Endothelial cell (in vitro differentiated cells): ENCODE results near the gene DHRS4L2. TPM values are rescaled to one million over a fixed set of nuclear protein-coding genes. Genes with fewer than 3 reads are reported as not detected.
"Not testable (repeated sequence)": the region's sequence is repeated elsewhere in the genome, so short reads cannot be mapped to it uniquely, and the experiment has no call there.

Experiments
- DNase-seq: peaks from one replicate; pipeline ENCODE4 v3.0.0; 2021; ENCODE audit warnings: low spot score
- H3K27ac Mint-ChIP-seq: one replicate; pipeline ENCODE4 v1.8.0; 2021; ENCODE audit warnings: mixed read lengths, inconsistent platforms; ENCODE audit not compliant: unreplicated experiment
- H3K27me3 Mint-ChIP-seq: one replicate; pipeline ENCODE4 v1.8.0; 2021; ENCODE audit warnings: mild to moderate bottlenecking, moderate library complexity, mixed read lengths, inconsistent platforms; ENCODE audit not compliant: unreplicated experiment
- H3K36me3 Mint-ChIP-seq: one replicate; pipeline ENCODE4 v1.8.0; 2021; ENCODE audit warnings: mild to moderate bottlenecking, low read depth, mixed read lengths, inconsistent platforms; ENCODE audit not compliant: unreplicated experiment
- H3K4me1 Mint-ChIP-seq: one replicate; pipeline ENCODE4 v1.8.0; 2021; ENCODE audit warnings: mild to moderate bottlenecking, mixed read lengths, inconsistent platforms; ENCODE audit not compliant: unreplicated experiment
- H3K4me3 Mint-ChIP-seq: one replicate; pipeline ENCODE4 v1.8.0; 2021; ENCODE audit warnings: mild to moderate bottlenecking, mixed read lengths, inconsistent platforms; ENCODE audit not compliant: unreplicated experiment
- H3K9me3 Mint-ChIP-seq: one replicate; pipeline ENCODE4 v1.8.0; 2021; ENCODE audit warnings: mixed read lengths, inconsistent platforms; ENCODE audit not compliant: unreplicated experiment
- total RNA-seq: library from RNA; stranded (reverse); fragmentation: NEBNext Ultra II Directional; extraction: Animal tissue kit (Norgen Biotek cat#: 25700); gene quantifications from one replicate; pipeline ENCODE4 v1.2.1, GENCODE V29; 2021; ENCODE audit not compliant: unreplicated experiment
- TF ChIP-seq, protein P1 (sequence below): fragments of 200-600 bp; sonication (generic); IDR thresholded peaks from one replicate; pipeline ENCODE4 v1.5.0; 2021; ENCODE audit warnings: antibody characterized with exemption; ENCODE audit not compliant: unreplicated experiment

The DHRS4L2 gene
- total RNA-seq, 1 donor from 2014 or later: 19.2 TPM

DNA sequence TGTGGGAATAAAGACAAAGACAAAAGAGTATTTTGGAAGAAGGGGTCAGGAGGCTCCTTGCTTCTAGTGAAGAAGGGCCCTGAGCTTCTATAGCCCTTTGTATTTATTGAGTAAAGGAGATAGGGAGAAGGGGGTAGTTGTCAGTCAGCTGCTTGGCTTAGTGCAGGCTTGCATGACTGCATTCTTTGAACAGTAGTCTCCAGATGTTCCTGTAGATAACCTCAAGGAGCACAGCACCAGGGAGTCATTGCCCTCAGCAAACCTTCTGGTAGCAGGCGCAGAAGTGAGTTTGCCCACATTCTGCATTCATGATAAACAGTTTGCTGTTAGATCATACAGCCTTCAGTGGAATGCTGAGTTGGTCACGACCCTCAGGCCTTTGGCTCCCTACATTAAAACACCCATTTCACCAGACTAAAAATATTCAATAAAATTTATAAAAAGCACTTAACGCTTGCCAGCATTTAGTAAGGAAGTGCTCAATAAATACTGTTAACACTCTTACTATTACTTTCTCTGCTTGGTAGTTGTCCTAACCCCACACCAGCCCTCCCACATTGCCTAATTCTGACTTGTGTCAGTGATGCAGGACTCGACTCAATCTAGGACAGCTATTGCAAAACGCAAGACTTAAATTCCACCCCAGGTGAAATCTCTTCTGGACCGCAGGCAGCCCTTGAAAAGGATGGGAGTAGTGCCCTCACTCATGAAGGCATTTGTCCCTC is 38.2 kb upstream of the DHRS4L2 start:
- Mint-ChIP-seq H3K27me3 (peaks cover 14% of the 10 kb centered on the region), H3K4me1 (peaks cover 16% of the 10 kb centered on the region), H3K4me3 (no peak overlapping the region), H3K27ac (no peak overlapping the region), H3K9me3 (no peaks in the 10 kb centered on the region), H3K36me3 (peaks cover 3% of the 10 kb centered on the region)
- TF ChIP-seq, protein P1, sequence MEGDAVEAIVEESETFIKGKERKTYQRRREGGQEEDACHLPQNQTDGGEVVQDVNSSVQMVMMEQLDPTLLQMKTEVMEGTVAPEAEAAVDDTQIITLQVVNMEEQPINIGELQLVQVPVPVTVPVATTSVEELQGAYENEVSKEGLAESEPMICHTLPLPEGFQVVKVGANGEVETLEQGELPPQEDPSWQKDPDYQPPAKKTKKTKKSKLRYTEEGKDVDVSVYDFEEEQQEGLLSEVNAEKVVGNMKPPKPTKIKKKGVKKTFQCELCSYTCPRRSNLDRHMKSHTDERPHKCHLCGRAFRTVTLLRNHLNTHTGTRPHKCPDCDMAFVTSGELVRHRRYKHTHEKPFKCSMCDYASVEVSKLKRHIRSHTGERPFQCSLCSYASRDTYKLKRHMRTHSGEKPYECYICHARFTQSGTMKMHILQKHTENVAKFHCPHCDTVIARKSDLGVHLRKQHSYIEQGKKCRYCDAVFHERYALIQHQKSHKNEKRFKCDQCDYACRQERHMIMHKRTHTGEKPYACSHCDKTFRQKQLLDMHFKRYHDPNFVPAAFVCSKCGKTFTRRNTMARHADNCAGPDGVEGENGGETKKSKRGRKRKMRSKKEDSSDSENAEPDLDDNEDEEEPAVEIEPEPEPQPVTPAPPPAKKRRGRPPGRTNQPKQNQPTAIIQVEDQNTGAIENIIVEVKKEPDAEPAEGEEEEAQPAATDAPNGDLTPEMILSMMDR: no peak
- no peak for DNase-seq

DNA sequence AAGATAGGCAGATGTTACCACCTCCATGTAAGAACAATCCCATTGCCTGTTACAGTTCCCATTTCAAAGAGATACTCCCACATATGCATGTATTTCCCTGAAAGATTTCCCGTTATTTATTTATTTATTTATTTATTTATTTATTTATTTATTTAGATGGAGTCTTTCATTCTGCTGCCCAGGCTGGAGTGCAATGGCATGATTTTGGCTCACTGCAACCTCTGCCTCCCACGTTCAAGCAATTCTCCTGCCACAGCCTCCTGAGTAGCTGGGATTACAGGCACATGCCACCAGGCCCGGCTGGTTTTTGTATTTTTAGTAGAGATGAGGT is 37.6 kb upstream of the DHRS4L2 start:
- not testable (repeated sequence) for DNase-seq, H3K27ac Mint-ChIP-seq, H3K4me3 Mint-ChIP-seq, H3K36me3 Mint-ChIP-seq, H3K9me3 Mint-ChIP-seq
- Mint-ChIP-seq H3K27me3 (peaks cover 14% of the 10 kb centered on the region), H3K4me1 (peaks cover 16% of the 10 kb centered on the region)

DNA sequence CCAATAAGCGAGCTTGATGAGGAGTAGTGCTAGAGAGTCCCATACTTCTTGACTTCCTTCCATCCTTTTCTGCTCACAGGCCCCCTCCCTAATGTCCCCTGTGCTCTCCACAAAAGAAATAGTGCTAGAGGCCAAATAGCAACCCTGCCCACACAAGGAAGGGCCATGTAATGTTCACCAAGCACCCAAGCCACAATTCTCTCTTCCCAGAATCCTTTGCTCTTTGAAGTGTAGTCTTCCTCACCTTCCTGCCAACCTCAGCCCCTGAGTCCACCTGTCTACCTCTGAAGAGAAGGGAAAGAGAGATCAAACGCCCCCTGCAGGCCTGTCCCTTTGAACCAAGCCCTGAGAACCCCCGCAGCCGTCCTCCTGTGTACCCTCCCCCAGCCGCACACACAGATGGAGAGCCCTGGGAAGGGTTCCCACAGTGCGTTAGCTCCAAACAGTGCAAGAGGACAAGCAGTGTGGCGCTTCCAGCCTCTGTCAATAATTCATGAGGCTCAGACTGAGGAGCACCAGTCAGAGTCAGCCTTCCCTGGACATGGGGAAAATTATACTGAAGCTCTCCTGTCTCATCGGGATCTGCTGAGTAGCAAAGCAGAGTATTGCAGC is 37.0 kb upstream of the DHRS4L2 start:
- DNase-seq: no peak
- Mint-ChIP-seq H3K27ac (peak overlapping the region; percentile 74), H3K4me1 (peaks cover 16% of the 10 kb centered on the region), H3K4me3 (no peak overlapping the region), H3K36me3 (peaks cover 6% of the 10 kb centered on the region), H3K27me3 (peaks cover 14% of the 10 kb centered on the region), H3K9me3 (no peaks in the 10 kb centered on the region)
- TF ChIP-seq, protein P1: no peak

DNA sequence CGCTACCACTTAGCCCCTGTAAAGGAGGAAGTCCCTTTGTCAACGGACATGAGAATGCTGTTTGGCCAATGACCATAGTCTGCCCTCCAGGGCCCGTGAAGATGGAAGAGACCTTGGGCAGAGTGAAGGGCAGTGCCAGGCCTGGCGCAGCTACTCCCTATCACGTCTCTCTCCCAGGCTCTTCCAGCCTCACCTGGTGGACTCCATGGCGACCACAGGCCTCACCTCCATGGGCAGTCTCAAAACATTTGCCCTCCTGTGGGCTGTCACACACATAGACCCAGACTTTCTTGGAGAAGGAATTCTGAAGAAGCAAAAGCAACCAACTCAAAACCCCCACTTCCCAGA is 35.6 kb upstream of the DHRS4L2 start:
- peaks cover 12% of the 10 kb centered on the region for H3K4me1 Mint-ChIP-seq
- not testable (repeated sequence) for H3K36me3 Mint-ChIP-seq, DNase-seq, H3K9me3 Mint-ChIP-seq
- peak overlapping the region; percentile 85 for H3K4me3 Mint-ChIP-seq
- H3K27me3 Mint-ChIP-seq: peaks cover 14% of the 10 kb centered on the region
- H3K27ac Mint-ChIP-seq: peak overlapping the region; percentile 38

DNA sequence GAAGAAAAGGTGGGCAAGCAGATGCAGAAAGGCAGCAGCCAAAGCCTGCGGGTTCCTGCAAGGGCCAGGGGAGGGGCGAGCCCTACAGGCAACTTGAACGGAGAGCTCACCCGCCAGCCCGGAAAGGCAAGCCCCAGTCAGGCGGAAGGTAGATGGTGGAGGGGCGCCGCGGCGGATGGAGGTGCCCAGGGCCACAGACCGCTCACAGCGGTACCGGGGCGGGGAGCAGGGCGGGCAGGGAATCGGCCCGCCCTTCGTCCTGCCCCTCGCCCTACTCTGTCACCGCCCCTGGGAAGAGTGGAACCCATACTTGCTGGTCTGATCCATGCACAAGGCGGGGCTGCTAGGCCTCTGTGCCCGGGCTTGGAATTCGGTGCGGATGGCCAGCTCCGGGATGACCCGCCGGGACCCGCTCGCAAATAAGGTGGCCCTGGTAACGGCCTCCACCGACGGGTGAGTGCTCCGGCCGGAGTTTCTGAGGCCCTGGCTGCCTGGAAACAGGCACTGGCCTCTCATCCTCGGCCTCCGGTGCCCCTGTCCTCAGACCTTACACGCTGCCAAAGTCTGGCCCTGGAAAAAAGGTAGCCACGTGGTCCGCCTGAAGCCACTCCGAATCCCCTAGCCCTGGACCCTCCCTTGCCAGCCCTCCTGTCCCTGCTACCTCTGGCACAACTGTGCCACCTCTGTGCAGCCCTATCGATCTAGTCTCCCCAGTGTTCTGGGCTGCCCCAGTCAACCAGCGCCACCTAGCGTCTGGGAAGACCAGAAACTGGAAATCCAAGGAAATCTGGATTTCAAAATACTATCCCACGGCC is 35.1 kb upstream of the DHRS4L2 start, which contains the start of gene DHRS4:
Gene DHRS4 (plus strand): TSS at position 307 of the 815 bp plus-strand sequence. CDS start 19 bp downstream, at position 326.
- Mint-ChIP-seq H3K36me3 (peaks cover 6% of the 10 kb centered on the region), H3K27me3 (peaks cover 14% of the 10 kb centered on the region), H3K4me1 (peaks cover 12% of the 10 kb centered on the region), H3K27ac (peak within 1 kb of the TSS; percentile 94), H3K9me3 (no peaks in the 10 kb centered on the region), H3K4me3 (peak within 1 kb of the TSS; percentile 99)
- DNase-seq: peak; percentile 76
- TF ChIP-seq, protein P1: peak; percentile 84

DNA sequence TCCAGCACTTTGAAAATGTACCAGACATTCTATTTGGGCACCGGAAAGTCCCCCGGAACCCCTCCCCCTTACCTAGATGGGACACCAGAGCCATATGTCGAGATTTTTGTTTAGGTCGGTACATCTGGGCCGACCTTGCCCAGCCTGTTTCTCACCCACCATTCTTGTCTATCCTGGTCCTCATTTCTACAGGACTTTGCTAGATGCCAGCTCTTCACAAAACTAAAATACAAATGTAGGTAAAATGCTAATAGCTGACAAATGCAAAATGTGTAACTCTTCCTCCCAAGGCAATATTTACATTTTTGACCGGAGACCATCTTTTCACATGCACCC is 34.5 kb upstream of the DHRS4L2 start:
- peak overlapping the region; percentile 99 for H3K4me3 Mint-ChIP-seq
- H3K4me1 Mint-ChIP-seq: peaks cover 12% of the 10 kb centered on the region
- H3K27ac Mint-ChIP-seq: peak overlapping the region; percentile 94
- H3K9me3 Mint-ChIP-seq, DNase-seq, H3K36me3 Mint-ChIP-seq: not testable (repeated sequence)
- H3K27me3 Mint-ChIP-seq: peaks cover 15% of the 10 kb centered on the region

DNA sequence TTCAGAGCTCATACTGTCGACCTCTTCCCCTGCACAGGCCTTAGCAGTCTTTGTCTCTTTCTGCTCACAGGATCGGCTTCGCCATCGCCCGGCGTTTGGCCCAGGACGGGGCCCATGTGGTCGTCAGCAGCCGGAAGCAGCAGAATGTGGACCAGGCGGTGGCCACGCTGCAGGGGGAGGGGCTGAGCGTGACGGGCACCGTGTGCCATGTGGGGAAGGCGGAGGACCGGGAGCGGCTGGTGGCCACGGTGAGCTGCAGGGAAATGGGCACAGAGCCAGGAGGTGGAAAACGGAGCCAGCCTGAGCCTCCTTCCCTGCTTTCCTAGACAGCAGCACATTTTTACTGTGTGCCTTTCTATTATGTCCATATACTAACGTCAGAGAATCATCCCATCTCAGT is 33.8 kb upstream of the DHRS4L2 start:
- H3K4me3 Mint-ChIP-seq, H3K36me3 Mint-ChIP-seq, H3K9me3 Mint-ChIP-seq, DNase-seq, H3K27ac Mint-ChIP-seq: not testable (repeated sequence)
- Mint-ChIP-seq H3K4me1 (peaks cover 12% of the 10 kb centered on the region), H3K27me3 (peaks cover 15% of the 10 kb centered on the region)

DNA sequence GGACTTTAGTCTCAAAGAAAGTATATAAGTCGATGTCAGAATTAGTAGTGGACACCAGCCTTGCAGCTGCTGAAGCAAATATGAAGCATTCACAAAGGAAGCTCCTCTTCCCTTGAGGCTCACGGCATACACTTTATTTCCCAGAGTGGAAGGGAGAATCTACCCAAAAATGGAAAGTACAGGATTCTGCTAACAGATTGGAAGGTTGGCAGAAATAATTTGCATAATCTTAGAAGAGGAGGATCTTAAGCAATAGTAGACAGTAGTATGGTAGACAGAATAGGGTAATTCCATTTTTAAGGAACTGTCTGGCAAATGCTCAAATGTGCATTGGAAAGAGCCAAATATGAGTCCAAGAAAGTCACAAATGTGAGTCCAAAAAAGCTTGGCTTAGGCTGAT is 32.9 kb upstream of the DHRS4L2 start:
- not testable (repeated sequence) for H3K27ac Mint-ChIP-seq, H3K36me3 Mint-ChIP-seq, H3K4me3 Mint-ChIP-seq, DNase-seq, H3K9me3 Mint-ChIP-seq
- Mint-ChIP-seq H3K27me3 (peaks cover 15% of the 10 kb centered on the region), H3K4me1 (peaks cover 12% of the 10 kb centered on the region)
